ENCODE measurements around the gene ZNF674.
A peak's percentile ranks its signal among the peaks of the same experiment; 100 is the strongest.
"Not testable (repeated sequence)": the region's sequence is repeated elsewhere in the genome, so short reads cannot be mapped to it uniquely, and the experiment has no call there.

The ZNF674 gene

DNA sequence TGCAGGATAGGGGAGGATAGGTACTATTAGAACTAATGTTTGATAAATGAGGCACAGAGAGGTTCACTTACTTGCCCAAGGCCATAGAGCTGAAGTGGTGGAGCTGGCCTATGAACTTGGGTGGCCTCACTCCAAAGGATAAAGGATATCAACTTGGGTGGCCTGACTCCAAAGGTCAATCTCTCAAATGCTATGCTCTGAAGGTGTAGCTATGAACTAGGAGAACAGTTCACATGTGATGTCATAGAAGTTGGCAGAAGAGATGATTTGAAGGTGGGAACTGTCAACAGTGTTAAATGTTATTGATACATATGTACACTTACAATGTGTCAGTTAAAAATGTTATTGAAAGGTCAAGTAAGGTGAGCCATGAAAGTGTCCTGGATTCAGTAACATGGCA is 22.2 kb upstream of the ZNF674 start:
- DNase-seq, result no peak

DNA sequence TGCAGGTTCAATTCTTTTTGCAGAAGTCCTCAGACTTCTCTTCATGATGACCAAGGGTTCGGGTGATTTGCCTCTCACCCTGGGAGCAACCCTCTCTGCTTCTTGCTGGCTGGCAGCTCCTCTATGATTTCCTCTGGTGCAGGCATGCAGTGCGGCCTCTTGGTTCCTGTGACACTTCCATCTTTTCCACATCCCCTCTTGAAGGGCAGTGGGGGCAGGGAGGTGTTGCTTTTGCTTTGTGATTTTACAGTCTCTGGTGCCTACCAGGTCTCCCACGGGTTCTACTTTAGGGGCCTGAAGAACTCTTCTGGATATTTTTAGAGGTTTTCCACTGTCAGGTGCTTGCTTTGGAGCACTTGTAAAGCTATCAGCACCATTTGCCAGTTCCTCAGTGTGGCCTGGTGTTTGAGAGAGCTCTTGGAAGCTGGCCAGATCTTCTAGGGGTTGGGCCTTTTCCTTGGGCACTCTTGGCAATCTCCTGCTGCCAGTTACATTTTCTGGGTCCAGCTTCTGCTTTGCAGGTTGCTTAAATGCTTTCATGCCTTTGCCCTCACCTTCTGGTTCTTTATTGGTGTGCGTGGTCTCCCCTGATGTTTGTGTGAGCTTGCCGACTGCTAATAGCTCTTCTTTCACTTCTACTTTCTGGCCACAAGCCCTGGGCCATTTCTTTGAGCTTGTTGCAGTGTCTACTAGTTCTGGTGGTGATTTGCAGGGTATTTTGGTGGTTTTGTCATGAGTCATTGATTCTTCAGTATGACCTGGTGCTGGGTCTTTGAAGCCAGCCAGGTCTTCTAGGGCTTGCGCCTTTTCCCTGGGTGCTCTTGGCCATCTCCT is 16.8 kb upstream of the ZNF674 start:
- no peak for DNase-seq

DNA sequence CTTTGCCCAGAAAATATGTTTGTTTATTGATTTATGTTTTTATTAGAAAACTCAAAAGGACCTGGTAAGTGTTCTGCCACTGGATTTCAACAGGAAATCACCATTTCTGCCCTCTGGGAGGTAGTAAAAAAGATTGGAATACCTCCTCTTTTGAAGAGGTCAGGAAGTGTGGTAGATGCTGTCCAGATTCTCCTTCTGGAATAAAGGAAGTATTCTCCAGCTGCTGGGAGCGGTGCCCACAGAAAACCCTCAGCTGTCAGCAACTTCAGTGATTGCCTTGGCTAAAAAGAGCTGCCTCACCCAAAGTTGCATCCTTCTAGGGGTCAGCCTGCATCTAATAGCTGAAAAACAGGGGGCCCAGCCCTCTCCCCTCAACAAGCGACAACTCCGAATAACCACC is 13.8 kb upstream of the ZNF674 start:
- DNase-seq, result no peak

DNA sequence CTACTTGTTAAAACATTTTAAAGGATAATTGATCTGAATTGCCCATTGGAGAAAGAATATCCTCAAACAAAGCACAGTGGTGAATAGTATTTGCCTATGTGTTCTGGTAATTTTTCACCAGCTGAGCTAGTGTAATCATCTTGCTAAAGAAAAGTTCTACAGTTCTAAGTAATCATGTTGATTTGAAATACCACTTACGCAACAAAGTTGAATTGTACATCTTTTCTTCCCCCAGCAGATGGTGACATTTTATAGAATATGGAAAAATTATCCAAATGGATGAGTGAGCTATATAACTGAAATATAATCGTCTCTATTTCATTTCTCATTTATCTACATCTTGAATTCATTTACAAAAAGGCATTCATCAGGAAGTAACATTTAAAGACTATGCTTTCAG is 9.7 kb upstream of the ZNF674 start:
- DNase-seq, result peak; percentile 45

DNA sequence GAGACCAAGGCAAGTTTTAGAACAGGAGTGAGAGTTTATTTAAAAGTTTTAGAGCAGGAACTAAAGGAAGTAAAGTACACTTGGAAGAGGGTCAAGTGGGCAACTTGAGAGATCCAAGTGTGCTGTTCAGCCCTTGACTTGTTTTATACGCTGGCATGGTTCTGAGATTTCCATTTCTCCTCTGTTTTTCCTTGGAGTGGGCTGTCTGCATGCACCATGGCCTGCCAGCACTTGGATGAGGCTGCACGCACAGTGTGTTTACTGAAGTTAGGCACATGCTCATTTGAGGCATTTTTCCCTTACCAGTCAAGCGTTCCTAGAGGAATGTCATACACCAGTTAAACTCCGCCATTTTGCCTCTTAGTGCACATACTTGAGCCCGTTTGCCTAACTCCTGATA is 8.7 kb upstream of the ZNF674 start:
- DNase-seq, result no peak

DNA sequence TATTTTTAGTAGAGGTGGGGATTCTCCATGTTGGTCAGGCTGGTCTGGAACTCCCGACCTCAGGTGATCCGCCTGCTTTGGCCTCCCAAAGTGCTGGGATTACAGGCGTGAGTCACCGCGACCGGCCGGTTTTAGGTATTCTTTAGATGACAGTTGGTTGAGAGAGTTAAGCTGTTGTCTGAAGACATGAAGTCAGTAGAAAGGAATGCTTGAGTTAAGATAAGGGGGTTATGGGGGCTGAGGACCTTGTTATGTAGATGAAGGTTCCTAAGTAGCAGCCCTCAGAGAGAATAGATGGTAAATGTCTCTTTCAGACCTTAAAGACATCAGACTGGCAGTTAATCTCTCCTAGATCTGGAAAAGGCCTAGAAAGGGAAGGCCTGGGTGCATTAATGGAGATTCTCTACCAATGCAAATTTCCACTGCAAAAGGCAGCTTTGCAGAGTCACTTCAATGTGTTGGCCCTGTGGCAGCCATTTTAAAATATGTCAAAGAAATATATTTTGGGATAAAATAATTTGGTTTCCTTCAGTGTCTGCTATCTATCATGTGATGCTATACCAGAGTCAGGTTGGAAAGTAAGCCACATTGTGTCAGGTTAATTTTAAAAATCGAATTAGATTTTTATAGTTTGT is 6.4 kb upstream of the ZNF674 start:
- DNase-seq, result no peak

DNA sequence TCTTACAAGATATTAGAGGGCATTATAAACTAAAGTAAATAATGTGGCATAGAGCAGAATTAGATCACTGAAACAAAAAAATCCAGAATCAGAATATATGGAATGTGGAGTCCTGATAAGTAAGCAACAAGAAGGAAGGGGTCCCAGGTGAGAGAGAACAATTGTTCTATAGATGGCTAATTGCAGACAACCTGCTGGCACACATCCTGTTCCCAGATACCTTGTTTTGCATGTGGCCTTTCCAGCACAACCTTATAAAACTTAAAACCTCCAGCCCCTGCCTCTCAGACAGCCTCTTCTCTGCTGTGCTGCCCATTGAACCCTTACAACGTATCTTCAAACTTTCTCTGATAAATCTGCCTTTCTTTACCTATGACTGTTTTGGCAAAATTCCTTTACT is 4.7 kb upstream of the ZNF674 start:
- no peak for DNase-seq

DNA sequence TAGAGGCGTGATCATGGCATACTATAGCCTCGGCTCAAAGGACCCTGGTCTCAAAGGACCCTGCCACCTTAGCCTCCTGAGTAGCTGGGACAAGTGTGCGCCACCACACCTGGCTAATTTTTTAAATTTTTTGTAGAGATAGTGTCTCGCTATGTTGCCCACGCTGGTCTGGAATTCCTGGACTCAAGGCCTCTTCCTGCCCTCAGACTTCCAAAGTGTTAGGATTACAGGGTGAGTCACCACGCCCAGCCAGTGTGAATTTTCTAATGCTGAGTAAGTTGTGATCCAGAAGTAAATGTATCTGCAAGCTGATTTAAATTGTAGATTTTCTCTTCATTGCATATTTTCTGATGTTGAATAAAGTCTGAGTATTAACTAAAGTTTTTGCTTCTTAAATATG is 2.6 kb upstream of the ZNF674 start:
- DNase-seq, result no peak

DNA sequence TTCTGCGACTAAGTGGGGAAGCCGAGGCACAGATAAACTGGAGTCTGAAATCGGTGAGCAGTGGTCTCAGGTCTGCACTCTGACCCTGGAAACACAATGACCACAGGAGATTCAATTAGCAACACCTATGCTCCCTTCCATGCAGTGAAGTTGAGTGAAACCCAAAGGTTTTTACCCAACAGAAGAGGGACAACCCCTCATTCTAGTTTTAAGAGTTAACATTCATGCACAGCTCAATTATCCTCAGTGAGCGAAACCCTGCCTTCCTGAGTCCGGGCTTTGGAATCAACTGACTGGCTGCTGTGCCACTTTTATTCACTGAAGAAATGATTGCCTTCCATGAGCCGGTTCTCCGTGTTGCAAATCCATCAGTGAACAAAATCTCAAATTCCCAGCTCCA is 694 bp downstream of the ZNF674 start:
- DNase-seq, result not testable (repeated sequence)

DNA sequence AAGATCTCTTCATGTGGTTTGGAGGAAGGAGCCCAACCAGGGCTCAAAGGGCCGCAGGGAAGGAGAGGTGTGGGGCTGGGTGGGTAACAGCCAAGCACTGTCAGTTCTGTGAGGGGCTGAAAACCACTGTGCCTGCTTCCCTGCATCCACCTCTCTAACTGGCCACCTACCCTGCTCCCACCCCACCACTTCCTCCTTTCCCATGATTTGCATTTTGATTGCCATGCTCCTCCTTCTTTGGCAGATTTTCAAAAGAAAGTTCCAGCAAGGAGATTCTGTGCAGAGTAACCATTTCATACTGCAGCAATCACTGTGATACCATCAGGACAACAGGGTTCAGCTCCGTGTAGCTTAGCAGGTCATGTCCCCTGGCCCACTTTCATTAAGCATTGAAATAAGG is 1.8 kb downstream of the ZNF674 start:
- DNase-seq, result no peak

DNA sequence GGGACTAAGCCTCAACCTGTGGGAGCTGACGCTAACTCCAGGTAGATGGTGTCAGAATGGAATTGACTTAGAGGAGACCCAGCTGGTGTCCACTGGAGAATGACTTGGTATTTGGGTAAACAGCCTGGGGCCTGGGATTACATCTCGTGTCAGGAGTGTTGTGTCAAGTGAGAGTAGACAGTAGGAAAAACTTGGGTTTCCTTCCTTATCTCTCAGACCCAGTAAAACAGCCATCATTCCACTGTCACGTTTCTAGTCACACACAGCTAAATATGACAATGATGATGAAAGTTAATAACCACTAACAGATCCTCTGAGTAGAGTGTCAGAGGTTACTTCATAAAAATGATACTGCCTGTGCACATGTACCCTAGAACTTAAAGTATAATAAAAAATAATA is 13.8 kb downstream of the ZNF674 start:
- DNase-seq, result no peak

DNA sequence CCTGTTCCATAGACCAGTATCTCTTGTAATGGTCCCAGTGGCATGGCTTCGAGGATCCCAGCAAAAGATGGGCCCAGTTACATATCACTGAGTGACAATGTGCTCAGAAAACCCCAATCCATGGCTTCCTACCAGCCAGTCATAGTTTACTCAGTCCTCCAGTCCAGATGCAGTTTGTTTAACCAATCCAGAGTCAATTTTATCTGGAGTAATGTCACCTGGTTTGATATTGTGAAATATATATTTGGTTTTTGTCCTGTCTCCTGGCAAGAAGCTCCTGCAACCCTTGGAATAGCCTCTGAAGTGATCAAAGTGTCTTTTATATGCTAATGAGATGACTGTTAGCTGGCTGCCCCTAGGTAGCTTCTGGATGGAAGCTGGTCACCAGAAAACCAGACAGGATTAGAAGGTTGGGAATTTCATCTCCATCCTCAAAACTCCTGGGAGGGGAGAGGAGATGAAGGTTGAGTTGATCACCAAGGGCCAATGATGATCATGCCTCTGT is 14.8 kb downstream of the ZNF674 start:
- DNase-seq, result not testable (repeated sequence)

DNA sequence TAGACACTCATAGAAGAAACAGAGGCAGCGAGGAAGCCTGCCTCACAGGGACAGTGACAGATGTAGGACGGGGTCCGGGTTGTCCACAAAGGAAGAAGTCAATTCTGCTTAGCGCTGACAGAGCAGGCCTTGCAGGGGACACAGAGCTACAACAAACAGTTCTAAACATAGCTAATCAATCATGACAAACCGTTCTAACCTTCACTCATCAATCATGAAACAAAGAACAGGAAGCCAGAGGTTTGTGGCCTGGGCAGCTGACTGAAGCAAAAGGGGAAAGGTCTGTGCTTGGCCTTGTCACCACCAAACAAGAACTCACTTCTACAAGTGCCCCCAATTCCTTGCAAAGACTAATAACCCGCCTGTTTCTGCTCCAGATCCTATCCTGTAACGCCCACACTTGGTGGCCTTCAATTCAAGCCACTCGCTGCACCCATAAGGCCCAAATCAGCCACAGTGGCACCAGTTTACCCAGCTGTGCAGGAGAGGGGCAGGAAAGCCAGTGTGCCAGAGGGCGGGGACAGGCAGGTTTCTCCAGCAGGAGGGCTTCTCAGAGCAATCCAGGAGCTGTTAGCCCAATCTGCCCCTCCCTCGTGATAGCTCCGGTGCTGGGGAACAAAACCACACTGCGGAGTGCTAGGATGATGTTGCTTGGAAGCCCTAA is 15.3 kb downstream of the ZNF674 start:
- DNase-seq, result not testable (repeated sequence)

DNA sequence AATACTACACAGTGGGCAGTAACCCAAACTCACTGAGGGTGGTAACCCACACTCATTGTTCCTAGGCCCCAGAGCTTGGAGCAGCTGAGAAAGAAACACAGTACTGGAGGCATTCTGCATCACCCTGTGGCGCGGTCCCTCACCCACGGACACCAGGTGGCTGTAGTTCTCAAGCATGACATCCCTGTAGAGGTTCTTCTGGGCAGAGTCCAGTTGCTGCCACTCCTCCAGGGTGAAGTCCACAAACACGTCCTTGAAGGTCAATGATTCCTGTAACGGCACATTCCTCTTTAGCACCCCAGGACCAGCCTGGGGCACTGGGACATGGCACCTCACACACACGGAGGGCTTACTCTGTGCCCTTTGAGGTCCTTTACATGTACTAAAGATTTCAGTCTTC is 16.6 kb downstream of the ZNF674 start:
- not testable (repeated sequence) for DNase-seq

DNA sequence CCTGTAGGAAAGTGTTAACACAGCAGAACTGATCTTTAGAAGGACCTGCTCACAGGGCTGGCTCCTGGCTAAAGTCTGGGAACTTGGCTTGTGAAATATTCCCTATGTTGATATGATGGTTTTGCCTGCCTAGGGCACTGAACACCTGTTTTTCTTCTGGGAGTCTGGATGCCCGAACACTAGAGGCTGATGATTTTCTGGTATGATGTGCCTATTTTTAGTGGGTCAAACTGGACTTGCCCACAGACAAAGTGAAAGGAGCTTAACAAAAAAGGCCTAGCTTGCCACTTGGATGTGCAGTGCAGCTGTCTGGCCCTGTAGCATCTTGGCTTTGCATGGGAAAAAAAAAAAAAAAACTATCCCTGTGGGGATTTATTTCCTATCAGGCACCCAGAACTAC is 39.1 kb downstream of the ZNF674 start:
- DNase-seq, result no peak

DNA sequence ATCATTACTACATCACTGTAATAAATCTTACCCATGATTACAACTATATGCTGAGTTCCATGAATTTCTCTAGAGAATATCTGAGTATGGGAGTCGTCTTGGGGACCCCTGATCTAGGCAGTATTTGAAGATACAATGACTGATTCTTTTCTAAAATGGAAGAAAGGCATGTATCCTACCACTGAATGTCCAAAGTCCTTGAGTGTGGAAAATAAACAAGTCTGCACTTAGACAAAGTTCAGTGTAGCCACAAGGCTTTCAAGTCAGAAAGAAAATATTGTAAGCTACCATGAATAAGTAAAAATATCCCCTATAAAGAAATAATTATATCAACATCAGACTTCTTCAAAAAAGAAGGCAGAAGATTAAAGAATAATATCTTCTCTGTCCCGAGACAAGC is 42.4 kb downstream of the ZNF674 start:
- no peak for DNase-seq

DNA sequence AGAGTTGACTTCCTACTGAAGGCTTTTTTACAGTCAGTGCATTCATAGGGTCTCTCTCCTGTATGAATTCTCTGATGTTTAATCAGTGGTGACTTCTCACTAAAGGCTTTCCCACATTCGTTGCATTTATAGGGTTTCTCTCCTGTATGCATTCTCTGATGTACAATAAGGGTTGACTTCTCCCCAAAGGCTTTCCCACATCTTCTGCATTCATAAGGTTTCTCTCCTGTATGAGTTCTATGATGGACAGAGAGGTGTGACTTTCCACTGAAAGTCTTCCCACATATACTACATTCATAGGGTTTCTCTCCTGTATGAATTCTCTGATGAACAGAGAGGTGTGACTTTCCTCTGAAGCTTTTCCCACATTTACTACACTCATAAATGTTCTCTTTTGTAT is 45.2 kb downstream of the ZNF674 start:
- DNase-seq, result peak; percentile 18

DNA sequence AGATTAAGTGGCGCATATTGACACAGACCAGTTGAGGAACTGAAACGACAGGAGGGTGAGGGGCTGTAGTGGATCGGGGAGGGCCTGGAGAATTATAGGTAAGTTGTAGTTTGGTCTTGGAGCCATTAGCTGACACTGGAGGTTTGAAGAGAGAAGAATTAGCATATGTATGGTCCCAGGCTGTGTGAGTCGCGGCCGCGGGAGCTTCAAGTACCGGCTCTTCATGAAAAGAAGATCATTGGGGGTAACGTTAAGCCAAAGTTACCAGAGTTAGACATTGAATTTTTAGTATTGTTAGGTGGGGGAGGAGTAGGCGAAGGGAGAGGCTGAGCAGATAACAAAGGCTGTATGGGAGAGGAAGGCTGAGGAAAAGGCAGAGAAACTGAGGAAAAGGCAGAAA is 56.5 kb downstream of the ZNF674 start:
- no peak for DNase-seq

DNA sequence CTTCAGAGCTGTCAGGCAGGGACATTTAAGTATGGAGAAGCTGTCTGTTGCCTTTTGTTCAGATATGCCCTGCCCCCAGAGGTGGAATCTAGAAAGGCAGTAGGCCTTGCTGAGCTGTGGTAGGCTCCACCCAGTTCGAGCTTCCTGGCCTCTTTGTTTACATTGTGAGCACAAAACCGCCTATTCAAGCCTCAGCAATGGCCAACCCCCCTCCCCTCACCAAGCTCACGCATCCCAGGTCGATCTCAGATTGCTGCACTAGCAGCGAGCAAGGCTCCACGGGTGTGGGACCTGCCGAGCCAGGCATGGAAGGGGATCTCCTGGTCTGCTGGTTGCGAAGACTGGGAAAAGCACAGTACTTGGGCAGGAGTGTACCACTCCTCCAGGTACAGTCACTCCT is 59.3 kb downstream of the ZNF674 start:
- DNase-seq, result peak; percentile 1

DNA sequence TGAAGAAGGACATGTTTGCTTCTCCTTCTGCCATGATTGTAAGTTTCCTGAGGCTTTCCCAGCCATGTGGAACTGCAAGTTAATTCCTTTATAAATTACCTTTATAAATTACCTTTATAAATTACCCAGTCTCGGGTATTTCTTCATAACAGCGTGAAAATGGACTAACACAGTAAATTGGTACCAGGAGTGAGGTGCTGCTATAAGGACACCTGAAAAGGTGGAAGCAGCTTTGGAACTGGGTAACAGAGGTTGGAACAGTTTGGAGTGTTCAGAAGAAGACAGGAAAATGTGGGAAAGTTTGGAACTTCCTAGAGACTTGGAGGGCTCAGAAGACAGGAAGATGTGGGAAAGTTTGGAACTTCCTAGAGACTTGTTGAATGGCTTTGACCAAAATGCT is 66.6 kb downstream of the ZNF674 start:
- not testable (repeated sequence) for DNase-seq

DNA sequence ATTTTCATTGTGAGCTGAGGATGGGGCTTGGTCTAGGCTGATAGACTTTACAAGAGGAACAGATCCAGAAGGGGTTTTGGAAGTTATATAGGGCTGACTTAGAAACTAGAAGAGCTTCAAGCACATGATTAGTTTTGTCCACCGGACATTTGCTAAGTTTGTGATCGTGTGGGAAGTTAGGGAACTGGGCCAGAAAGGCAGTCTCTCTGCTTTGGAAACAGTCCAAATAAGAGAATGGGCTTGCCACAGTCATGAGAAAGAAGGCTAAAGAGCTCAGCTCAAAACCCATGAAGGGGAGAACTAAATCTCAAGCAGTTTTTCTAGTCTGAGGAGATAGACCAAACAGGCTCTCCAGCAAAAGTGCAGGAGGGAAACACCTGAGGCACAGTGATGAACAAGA is 67.8 kb downstream of the ZNF674 start:
- no peak for DNase-seq

DNA sequence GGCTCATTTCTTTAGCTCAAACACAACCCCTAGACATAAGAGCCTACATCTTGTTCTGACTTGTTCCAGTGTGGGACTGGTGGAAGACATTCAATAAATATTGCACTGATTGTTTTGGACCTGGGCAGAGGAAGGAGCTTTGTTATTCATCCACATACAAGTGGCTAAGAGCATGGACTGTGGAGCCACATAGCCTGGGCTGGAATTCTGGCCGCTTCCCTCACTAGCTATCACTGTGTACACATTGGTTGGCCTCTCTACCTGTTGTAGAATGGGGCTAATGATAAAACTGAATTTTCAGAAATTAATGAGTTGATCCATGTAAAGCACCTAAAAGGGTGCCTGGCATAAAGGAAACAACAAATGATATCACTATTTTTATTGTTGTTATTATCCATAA is 80.0 kb downstream of the ZNF674 start:
- DNase-seq, result no peak

DNA sequence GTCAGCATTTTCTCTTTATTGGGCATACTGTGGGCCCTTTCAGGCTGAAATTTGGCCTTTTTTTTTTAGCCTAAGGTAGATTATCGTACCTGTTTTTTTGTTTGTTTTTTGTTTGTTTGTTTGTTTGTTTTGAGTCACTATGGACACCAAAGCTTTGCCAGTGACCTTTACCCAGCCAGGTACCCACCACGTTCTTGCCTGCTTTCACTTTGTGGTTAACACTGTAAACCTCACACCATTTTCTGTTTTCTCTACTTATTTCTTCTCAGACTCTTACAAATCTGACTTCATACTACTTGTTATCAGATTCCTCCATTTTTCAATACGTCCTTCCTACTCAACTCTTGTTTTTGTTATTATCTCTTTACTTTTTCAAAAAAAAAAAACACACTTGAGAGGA is 81.5 kb downstream of the ZNF674 start:
- no peak for DNase-seq

DNA sequence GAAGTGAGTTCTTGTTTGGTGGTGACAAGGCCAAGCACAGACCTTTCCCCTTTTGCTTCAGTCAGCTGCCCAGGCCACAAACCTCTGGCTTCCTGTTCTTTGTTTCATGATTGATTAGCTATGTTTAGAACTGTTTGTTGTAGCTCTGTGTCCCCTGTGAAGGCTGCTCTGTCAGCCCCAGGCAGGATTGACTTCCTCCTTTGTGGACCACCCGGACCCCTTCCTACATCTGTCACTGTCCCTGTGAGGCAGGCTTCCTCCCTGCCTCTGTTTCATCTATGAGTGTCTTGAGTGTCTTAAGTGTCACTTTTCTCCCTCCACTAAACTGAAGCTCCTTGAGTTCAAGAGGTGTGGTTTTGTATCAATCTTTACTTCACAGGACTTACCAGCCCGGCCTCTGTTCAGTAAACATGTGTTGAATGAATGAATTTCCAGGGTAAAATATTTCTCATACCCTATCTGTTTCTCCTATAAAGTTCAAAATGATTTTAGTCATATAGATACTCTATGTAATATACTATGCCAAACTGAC is 83.5 kb downstream of the ZNF674 start:
- no peak for DNase-seq
